HepG2 (cell line): ENCODE data around the gene NAT9. TPM values are rescaled to one million over a fixed set of nuclear protein-coding genes. Genes with fewer than 3 reads are reported as not detected.

Experiments used
- FOXC1 ChIP-seq: sonication (generic); formaldehyde crosslinking; IDR thresholded peaks from 2 replicates; pipeline ENCODE4 v1.8.0; 2022; ENCODE audit warnings: mild to moderate bottlenecking, missing genetic modification reagents, borderline replicate concordance
- GABPB1 ChIP-seq: IDR thresholded peaks from 2 replicates; pipeline ENCODE4 v1.6.1; 2016; ENCODE audit warnings: mild to moderate bottlenecking, missing genetic modification reagents, moderate library complexity, missing compliant biosample characterization
- GFI1 ChIP-seq: sonication (generic); formaldehyde crosslinking; IDR thresholded peaks from 2 replicates; pipeline ENCODE4 v1.5.0; 2020; ENCODE audit warnings: missing genetic modification reagents, mild to moderate bottlenecking, borderline replicate concordance
- HOXA5 ChIP-seq: sonication (generic); formaldehyde crosslinking; IDR thresholded peaks from 2 replicates; pipeline ENCODE4 v1.4.0; 2020; ENCODE audit warnings: missing genetic modification reagents
- MTA3 ChIP-seq: sonication (generic); formaldehyde crosslinking; IDR thresholded peaks from 2 replicates; pipeline ENCODE4 v1.4.0; 2020; ENCODE audit warnings: missing genetic modification reagents
- NR2C2 ChIP-seq: sonication (generic); formaldehyde crosslinking; IDR thresholded peaks from 2 replicates; pipeline ENCODE4 v1.4.0; 2020; ENCODE audit warnings: missing genetic modification reagents, mild to moderate bottlenecking, moderate library complexity, borderline replicate concordance
- U2AF1 ChIP-seq: fragments of 200-400 bp; formaldehyde crosslinking; optimal IDR thresholded peaks from 2 replicates; pipeline ENCODE3; 2017; ENCODE audit warnings: mild to moderate bottlenecking, low read depth, low read length
- ZNF432 ChIP-seq: sonication (generic); formaldehyde crosslinking; IDR thresholded peaks from 2 replicates; pipeline ENCODE4 v1.5.0; 2020; ENCODE audit warnings: missing genetic modification reagents, mild to moderate bottlenecking, borderline replicate concordance
- polyA plus RNA-seq, 8 experiments: library from polyadenylated mRNA; depleted of rRNA in 3 of 8; stranded (reverse) in 7 of 8; unstranded in 1 of 8; fragments of >200 nt; fragmentation: Illumina TruSeq in 4 of 8; extraction: Trizol in 4 of 8; gene quantifications; 2 replicates each; pipeline versions ENCODE4 v1.2.1 to v1.2.3, GENCODE V29; 2011 to 2016; ENCODE audit warnings: low read depth in 4 of 8, missing spikeins in 1 of 8, mixed read lengths in 1 of 8; ENCODE audit not compliant: insufficient read depth in 1 of 8
- total RNA-seq, 5 experiments: library from RNA; depleted of rRNA; stranded (reverse); fragments of >200 nt; fragmentation: Illumina TruSeq; extraction: Trizol; gene quantifications; 2 replicates each; pipeline ENCODE4 v1.2.3, GENCODE V29; 2016; ENCODE audit warnings: low read depth in 1 of 5
- TF ChIP-seq, protein P1 (sequence below): sonication (generic); formaldehyde crosslinking; IDR thresholded peaks from 2 replicates; pipeline ENCODE4 v1.4.0; 2020; ENCODE audit warnings: missing genetic modification reagents, borderline replicate concordance
- TF ChIP-seq, protein P2 (sequence below), 2 experiments: sonication (generic) in 1 of 2; formaldehyde crosslinking in 1 of 2; IDR thresholded peaks; 2 replicates each; pipeline versions ENCODE4 v1.6.1 to v1.9.0; 2014 to 2022; ENCODE audit warnings: antibody characterized with exemption in 1 of 2, borderline replicate concordance in 1 of 2, inconsistent platforms in 1 of 2, low read depth in 1 of 2, missing genetic modification reagents in 1 of 2
- TF ChIP-seq, protein P3 (sequence below): sonication (generic); formaldehyde crosslinking; IDR thresholded peaks from 2 replicates; pipeline ENCODE4 v1.4.0; 2020; ENCODE audit warnings: missing genetic modification reagents, borderline replicate concordance
- TF ChIP-seq, protein P4 (sequence below): sonication (generic); formaldehyde crosslinking; IDR thresholded peaks from 2 replicates; pipeline ENCODE4 v1.4.0; 2020; ENCODE audit warnings: missing genetic modification reagents

The NAT9 gene
- total and polyA plus RNA-seq, 2 of the 13 experiments (the other 11 are each of a cell fraction or from before 2014, with no cell fraction given), result 39.7 to 44.2 TPM

DNA sequence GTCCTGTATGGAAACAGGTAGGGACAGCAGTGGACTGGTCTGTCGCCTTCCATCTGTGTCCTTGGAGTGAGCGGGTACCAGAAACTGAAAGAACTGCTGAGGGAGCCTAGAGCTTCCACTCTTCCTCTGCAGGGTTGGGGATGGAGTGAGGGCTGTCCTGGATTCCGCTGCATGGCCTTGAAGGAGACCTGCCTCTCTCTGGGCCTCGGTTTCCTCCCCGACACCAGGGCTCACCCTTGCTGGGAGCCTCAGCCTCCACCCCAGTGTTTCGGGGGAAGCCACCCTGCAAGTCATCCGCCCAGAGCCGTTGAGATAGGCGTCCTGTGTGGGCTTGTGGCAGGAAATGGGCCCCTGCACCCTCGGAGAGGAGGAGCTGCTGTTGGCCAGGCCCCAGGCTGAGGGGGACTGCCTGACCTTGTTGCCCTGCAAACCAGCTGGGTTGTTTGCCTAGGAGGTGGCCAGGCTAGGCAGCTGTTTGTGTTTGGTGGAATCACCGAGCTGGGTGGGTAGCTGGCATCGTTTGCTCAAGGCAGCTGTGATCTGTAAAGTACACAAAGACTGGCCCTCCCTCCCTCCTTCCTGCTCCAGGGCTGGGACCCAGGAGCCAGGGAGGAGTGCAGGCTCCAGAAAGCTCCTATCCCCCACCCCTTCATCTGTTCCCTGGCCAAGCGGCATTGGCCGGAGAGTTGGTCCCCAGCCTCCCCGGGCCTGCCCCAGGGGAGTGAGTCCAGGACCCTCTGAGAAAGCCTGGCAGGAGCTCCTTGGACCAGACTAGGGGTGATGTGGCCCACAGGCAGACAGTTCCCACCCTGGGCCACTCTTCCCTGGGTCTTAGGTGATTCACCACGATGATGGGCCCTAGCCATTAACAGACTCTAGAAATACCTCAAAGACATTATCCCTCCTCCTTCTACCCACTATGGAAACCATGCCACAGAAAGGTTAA lies 37.8 kb downstream of the NAT9 start (continued):
- TF ChIP-seq FOXC1 (CRISPR knock-in tag) (peak; percentile 16; the same call in 1 of the 2 replicates), GFI1 (CRISPR knock-in tag) (no peak), NR2C2 (CRISPR knock-in tag) (peak; percentile 54; the same call in 1 of the 2 replicates), GABPB1 (peak; percentile 69), MTA3 (CRISPR knock-in tag) (no peak), U2AF1 (no peak), ZNF432 (no peak), HOXA5 (CRISPR knock-in tag) (no peak)
- TF ChIP-seq, protein P1, sequence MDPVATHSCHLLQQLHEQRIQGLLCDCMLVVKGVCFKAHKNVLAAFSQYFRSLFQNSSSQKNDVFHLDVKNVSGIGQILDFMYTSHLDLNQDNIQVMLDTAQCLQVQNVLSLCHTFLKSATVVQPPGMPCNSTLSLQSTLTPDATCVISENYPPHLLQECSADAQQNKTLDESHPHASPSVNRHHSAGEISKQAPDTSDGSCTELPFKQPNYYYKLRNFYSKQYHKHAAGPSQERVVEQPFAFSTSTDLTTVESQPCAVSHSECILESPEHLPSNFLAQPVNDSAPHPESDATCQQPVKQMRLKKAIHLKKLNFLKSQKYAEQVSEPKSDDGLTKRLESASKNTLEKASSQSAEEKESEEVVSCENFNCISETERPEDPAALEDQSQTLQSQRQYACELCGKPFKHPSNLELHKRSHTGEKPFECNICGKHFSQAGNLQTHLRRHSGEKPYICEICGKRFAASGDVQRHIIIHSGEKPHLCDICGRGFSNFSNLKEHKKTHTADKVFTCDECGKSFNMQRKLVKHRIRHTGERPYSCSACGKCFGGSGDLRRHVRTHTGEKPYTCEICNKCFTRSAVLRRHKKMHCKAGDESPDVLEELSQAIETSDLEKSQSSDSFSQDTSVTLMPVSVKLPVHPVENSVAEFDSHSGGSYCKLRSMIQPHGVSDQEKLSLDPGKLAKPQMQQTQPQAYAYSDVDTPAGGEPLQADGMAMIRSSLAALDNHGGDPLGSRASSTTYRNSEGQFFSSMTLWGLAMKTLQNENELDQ (CRISPR knock-in tag), result no peak
- TF ChIP-seq, protein P2, sequence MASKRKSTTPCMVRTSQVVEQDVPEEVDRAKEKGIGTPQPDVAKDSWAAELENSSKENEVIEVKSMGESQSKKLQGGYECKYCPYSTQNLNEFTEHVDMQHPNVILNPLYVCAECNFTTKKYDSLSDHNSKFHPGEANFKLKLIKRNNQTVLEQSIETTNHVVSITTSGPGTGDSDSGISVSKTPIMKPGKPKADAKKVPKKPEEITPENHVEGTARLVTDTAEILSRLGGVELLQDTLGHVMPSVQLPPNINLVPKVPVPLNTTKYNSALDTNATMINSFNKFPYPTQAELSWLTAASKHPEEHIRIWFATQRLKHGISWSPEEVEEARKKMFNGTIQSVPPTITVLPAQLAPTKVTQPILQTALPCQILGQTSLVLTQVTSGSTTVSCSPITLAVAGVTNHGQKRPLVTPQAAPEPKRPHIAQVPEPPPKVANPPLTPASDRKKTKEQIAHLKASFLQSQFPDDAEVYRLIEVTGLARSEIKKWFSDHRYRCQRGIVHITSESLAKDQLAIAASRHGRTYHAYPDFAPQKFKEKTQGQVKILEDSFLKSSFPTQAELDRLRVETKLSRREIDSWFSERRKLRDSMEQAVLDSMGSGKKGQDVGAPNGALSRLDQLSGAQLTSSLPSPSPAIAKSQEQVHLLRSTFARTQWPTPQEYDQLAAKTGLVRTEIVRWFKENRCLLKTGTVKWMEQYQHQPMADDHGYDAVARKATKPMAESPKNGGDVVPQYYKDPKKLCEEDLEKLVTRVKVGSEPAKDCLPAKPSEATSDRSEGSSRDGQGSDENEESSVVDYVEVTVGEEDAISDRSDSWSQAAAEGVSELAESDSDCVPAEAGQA (IDR thresholded peaks at IDR 0.05; ENCODE audit: low read depth), result no peak
- TF ChIP-seq, protein P2 (CRISPR knock-in tag; IDR thresholded peaks at IDR 0.05; ENCODE audit: borderline replicate concordance), result no peak
- TF ChIP-seq, protein P3, sequence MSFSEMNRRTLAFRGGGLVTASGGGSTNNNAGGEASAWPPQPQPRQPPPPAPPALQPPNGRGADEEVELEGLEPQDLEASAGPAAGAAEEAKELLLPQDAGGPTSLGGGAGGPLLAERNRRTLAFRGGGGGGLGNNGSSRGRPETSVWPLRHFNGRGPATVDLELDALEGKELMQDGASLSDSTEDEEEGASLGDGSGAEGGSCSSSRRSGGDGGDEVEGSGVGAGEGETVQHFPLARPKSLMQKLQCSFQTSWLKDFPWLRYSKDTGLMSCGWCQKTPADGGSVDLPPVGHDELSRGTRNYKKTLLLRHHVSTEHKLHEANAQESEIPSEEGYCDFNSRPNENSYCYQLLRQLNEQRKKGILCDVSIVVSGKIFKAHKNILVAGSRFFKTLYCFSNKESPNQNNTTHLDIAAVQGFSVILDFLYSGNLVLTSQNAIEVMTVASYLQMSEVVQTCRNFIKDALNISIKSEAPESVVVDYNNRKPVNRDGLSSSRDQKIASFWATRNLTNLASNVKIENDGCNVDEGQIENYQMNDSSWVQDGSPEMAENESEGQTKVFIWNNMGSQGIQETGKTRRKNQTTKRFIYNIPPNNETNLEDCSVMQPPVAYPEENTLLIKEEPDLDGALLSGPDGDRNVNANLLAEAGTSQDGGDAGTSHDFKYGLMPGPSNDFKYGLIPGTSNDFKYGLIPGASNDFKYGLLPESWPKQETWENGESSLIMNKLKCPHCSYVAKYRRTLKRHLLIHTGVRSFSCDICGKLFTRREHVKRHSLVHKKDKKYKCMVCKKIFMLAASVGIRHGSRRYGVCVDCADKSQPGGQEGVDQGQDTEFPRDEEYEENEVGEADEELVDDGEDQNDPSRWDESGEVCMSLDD (CRISPR knock-in tag), result no peak
- TF ChIP-seq, protein P4, sequence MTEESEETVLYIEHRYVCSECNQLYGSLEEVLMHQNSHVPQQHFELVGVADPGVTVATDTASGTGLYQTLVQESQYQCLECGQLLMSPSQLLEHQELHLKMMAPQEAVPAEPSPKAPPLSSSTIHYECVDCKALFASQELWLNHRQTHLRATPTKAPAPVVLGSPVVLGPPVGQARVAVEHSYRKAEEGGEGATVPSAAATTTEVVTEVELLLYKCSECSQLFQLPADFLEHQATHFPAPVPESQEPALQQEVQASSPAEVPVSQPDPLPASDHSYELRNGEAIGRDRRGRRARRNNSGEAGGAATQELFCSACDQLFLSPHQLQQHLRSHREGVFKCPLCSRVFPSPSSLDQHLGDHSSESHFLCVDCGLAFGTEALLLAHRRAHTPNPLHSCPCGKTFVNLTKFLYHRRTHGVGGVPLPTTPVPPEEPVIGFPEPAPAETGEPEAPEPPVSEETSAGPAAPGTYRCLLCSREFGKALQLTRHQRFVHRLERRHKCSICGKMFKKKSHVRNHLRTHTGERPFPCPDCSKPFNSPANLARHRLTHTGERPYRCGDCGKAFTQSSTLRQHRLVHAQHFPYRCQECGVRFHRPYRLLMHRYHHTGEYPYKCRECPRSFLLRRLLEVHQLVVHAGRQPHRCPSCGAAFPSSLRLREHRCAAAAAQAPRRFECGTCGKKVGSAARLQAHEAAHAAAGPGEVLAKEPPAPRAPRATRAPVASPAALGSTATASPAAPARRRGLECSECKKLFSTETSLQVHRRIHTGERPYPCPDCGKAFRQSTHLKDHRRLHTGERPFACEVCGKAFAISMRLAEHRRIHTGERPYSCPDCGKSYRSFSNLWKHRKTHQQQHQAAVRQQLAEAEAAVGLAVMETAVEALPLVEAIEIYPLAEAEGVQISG, result peak; percentile 46
